ENCODE results near the gene APOBEC3A. TPM values are rescaled to one million over a fixed set of nuclear protein-coding genes. Genes with fewer than 3 reads are reported as not detected.
"Not testable (repeated sequence)": the region's sequence is repeated elsewhere in the genome, so short reads cannot be mapped to it uniquely, and the experiment has no call there.

APOBEC3A gene
- total RNA-seq, 1 experiment from 2014 or later: not detected

DNA sequence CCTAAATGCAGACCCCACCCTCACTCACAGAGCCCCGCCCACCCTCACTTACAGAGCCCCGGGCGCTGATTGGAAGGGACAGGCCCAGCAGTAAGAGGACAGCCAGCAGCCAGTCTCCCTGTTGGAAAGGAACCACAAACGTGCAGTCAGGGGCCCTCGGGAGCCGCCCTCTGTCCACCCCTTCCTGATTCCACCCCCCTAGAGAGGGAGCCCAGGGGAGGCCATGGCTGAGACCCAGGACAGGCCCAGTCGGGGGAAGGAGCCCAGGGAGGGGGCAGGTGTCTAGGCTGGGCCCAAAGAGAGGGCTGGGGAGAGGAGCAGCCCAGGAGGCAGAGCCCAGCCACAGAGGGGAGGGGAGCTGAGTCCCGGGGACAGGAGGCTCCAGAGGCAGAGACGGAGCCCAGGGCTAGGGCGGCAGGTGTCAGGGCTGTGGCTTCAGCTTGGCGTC, 5.9 kb downstream of the APOBEC3A start:
- not testable (repeated sequence) for H3K36me3 ChIP-seq; H3K27me3 ChIP-seq; H3K27ac ChIP-seq; DNase-seq; H3K4me1 ChIP-seq; H3K9me3 ChIP-seq (replicated peaks); H3K4me3 ChIP-seq

- Histone ChIP-seq H3K36me3 (no peaks in the 10 kb centered on the region), H3K9me3 (replicated peaks) (no peaks in the 10 kb centered on the region), H3K27ac (no peak overlapping the region), H3K4me3 (no peak overlapping the region), H3K4me1 (no peaks in the 10 kb centered on the region), H3K27me3 (peaks cover 10% of the 10 kb centered on the region)
- no peak for DNase-seq
Measured at GRCh38 chr22:38963872-38964271, 6.5 kb downstream of the APOBEC3A start.

GRCh38 chr22:38964306-38964705, 6.9 kb downstream of the APOBEC3A start:
- Histone ChIP-seq H3K4me1 (no peaks in the 10 kb centered on the region), H3K36me3 (no peaks in the 10 kb centered on the region), H3K27me3 (peaks cover 10% of the 10 kb centered on the region), H3K9me3 (replicated peaks) (no peaks in the 10 kb centered on the region), H3K27ac (no peak overlapping the region), H3K4me3 (no peak overlapping the region)
- no peak for DNase-seq

DNA sequence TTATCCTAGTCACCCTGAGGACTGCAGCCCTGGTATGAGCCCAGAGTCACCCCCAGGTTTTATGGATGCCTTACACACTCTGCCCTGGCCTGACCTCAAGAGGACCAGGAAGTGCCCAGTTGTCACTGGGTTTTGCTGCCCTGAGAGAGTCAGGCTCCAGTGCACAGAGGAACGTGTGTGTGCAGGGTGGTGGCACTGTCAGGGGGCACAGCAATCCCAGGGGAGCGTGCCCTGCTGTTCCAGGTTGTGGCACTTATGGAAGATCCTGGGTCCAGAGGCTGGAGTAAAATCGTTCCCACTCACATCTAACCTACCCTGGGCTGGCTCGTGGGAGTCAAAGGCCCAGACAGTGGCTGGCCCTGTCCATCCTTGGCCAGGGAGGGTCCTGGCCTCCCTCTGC, 7.6 kb downstream of the APOBEC3A start:
- Histone ChIP-seq H3K27me3 (peaks cover 10% of the 10 kb centered on the region), H3K4me1 (no peaks in the 10 kb centered on the region), H3K4me3 (no peak overlapping the region), H3K9me3 (replicated peaks) (no peaks in the 10 kb centered on the region), H3K36me3 (no peaks in the 10 kb centered on the region), H3K27ac (no peak overlapping the region)
- no peak for DNase-seq

- Histone ChIP-seq H3K36me3 (no peaks in the 10 kb centered on the region), H3K4me1 (no peaks in the 10 kb centered on the region), H3K4me3 (no peak overlapping the region), H3K27me3 (peaks cover 10% of the 10 kb centered on the region), H3K9me3 (replicated peaks) (no peaks in the 10 kb centered on the region), H3K27ac (no peak overlapping the region)
- no peak for DNase-seq
Measured at GRCh38 chr22:38965614-38966379, 8.4 kb downstream of the APOBEC3A start.

GRCh38 chr22:38966380-38966702, 8.9 kb downstream of the APOBEC3A start:
- Histone ChIP-seq H3K4me3 (no peak overlapping the region), H3K36me3 (no peaks in the 10 kb centered on the region), H3K4me1 (no peaks in the 10 kb centered on the region), H3K9me3 (replicated peaks) (no peaks in the 10 kb centered on the region), H3K27ac (no peak overlapping the region), H3K27me3 (peaks cover 10% of the 10 kb centered on the region)
- DNase-seq: no peak

- H3K27ac ChIP-seq: no peak overlapping the region
- no peaks in the 10 kb centered on the region for H3K4me1 ChIP-seq
- H3K9me3 ChIP-seq (replicated peaks): no peaks in the 10 kb centered on the region
- no peak overlapping the region for H3K4me3 ChIP-seq
- no peaks in the 10 kb centered on the region for H3K36me3 ChIP-seq
- DNase-seq: no peak
- peaks cover 10% of the 10 kb centered on the region for H3K27me3 ChIP-seq
Measured at GRCh38 chr22:38966942-38967341, 9.5 kb downstream of the APOBEC3A start.

DNA sequence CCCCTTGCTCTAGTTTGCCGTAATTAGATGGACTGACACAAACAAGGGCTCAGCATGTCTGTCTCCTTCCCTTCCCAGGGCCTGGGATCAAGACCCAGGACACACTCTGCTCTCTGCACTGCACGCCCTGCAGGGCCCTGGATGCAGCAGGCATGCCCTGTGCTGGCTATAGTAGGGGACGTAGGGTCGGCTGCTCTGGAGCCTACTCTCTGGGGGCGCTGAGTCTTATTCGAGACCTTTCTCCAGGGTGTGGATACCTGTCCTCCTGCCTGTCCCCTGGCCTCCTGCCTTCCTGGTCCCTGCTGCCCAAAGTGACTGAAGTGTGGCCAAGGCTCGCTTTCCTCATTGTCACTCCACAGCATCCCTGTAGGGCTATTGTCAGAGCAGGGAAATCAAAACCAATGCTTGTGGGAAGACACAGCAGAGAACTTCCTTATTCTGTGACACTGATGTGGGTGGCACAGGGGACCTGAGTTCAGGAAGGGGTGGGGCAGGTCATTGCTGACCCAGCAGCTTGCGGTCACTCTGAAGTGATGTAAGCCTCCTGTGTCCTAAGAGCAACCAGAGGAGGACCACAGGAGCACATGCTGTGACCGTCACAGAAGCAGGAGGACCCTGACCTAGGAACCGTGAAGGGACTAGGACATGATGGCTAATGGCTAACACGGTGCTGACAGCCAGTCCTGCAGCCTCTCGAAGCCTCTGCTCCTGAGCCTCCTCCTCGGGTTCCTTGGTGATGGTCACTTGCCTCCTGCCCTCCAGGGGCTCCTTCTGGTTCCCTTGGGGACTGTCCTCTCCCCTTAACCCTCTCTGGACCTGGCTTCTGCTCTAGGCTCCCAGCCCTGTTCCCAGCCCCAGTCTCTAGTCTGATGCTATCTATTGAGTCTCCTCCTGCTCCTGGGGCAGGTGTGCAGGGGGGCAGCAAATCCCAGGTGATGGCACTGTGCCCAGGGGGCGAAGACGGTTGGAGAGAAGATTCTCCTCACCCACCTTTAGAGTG, 10.3 kb downstream of the APOBEC3A start:
- Histone ChIP-seq H3K4me3 (no peak overlapping the region), H3K36me3 (no peaks in the 10 kb centered on the region), H3K27ac (no peak overlapping the region), H3K4me1 (no peaks in the 10 kb centered on the region), H3K9me3 (replicated peaks) (no peaks in the 10 kb centered on the region), H3K27me3 (peaks cover 10% of the 10 kb centered on the region)
- DNase-seq: no peak

DNA sequence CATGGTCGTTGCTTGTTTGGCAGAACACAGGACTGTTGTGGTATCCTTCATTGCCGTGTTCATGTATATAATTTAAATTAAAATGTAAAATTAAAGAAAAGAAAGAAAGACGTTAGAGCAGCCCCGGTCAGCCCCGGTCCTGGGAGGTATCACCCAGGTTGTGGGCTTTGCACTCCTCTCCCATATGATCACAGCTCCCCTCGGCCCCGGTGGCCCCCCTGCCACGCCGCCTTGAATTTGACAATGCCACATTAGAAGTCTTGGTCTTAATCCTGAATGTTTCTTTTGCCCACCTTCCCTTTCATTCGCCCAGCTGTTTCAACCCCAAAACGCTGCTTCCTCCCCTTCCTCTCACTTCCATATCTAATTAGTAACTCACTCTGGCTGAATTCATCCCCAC, 11.4 kb downstream of the APOBEC3A start:
- Histone ChIP-seq H3K27me3 (peaks cover 9% of the 10 kb centered on the region), H3K4me1 (no peaks in the 10 kb centered on the region), H3K4me3 (no peak overlapping the region), H3K36me3 (no peaks in the 10 kb centered on the region), H3K27ac (no peak overlapping the region), H3K9me3 (replicated peaks) (no peaks in the 10 kb centered on the region)
- DNase-seq: no peak

- Histone ChIP-seq H3K27me3 (no peaks in the 10 kb centered on the region; the same call in 1 of the 2 replicates), H3K36me3 (no peaks in the 10 kb centered on the region)
- no peak for DNase-seq
Measured at GRCh38 chr22:38970551-38970950, 13.1 kb downstream of the APOBEC3A start.

GRCh38 chr22:38971202-38971601, 13.8 kb downstream of the APOBEC3A start:
- H3K27me3 ChIP-seq: no peaks in the 10 kb centered on the region; the same call in 1 of the 2 replicates
- no peaks in the 10 kb centered on the region for H3K4me1 ChIP-seq
- H3K36me3 ChIP-seq: no peaks in the 10 kb centered on the region
- H3K4me3 ChIP-seq: no peak overlapping the region
- DNase-seq: no peak
- no peak overlapping the region for H3K27ac ChIP-seq
- H3K9me3 ChIP-seq (replicated peaks): no peaks in the 10 kb centered on the region

More at GRCh38 chr22:38970551-38970950, 13.1 kb downstream of the APOBEC3A start:
- Histone ChIP-seq H3K4me3 (no peak overlapping the region), H3K9me3 (replicated peaks) (no peaks in the 10 kb centered on the region), H3K4me1 (no peaks in the 10 kb centered on the region), H3K27ac (no peak overlapping the region)

DNA sequence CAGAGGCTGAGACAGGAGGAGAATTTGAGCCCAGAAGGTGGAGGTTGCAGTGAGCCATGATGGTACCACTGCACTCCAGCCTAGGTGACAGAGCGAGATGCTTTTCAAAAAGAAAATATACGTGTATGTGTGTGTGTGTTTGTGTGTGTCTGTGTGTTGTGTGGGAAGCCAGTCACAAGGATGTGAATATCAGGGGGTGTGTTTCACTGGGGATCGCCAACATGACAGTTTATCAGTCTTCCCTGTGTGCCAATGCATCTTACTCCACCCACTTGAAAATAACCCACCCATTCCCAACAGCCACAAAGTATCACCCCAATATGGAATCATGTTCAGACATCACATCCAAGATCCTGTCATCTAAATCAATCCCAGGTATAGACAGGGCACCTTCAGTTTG, 14.4 kb downstream of the APOBEC3A start:
- Histone ChIP-seq H3K27ac (no peak overlapping the region), H3K4me1 (no peaks in the 10 kb centered on the region), H3K9me3 (replicated peaks) (no peaks in the 10 kb centered on the region), H3K4me3 (no peak overlapping the region), H3K27me3 (no peaks in the 10 kb centered on the region), H3K36me3 (no peaks in the 10 kb centered on the region)
- DNase-seq: no peak

DNA sequence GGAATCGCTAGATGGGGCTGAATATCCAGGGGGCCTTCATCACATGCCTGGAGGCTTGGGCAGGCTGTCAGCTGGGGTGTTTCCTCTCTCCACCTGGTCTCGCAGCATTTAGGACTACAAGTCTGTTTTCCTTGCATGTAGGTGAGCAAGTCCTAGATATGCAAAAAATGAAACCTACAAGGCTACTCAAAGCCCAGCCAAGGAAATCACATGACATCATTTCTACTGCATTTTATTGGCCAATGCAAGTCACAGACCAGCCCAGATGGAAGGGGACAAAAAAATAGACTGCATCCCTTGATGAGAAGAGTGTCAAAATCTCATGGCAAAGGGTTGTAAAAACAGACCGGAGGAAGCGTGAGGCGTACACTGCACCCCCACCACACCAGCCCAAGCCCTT, 15.1 kb downstream of the APOBEC3A start:
- Histone ChIP-seq H3K9me3 (replicated peaks) (no peaks in the 10 kb centered on the region), H3K27me3 (no peaks in the 10 kb centered on the region), H3K4me3 (no peak overlapping the region), H3K27ac (no peak overlapping the region), H3K4me1 (no peaks in the 10 kb centered on the region), H3K36me3 (no peaks in the 10 kb centered on the region)
- no peak for DNase-seq

GRCh38 chr22:38973289-38974169, 16.1 kb downstream of the APOBEC3A start:
- H3K9me3 ChIP-seq (replicated peaks): no peaks in the 10 kb centered on the region
- H3K36me3 ChIP-seq: no peaks in the 10 kb centered on the region
- no peak overlapping the region for H3K4me3 ChIP-seq
- DNase-seq: peak; percentile 19 to 46
- no peak overlapping the region for H3K27ac ChIP-seq
- H3K27me3 ChIP-seq: no peaks in the 10 kb centered on the region
- H3K4me1 ChIP-seq: no peaks in the 10 kb centered on the region

Measured in SJCRH30 (cell line).